OCI-LY3 (cell line): Measurements from ENCODE around the gene SPOCK1.

Source experiments
- H2AFZ ChIP-seq: fragments of 200-600, 300-600 bp; shearing (Covaris generic); 2 replicates; pipeline ENCODE4 v1.6.0; 2014; ENCODE audit warnings: antibody characterized with exemption, low read depth, low read length
- H3K27ac ChIP-seq: fragments of 200-600, 300-600 bp; sonication (generic); 2 replicates; pipeline ENCODE4 v1.5.1; 2014; ENCODE audit warnings: mild to moderate bottlenecking, low read length, moderate library complexity, mixed read lengths
- H3K27me3 ChIP-seq: fragments of 200-600, 300-600 bp; sonication (generic); 2 replicates; pipeline ENCODE4 v1.6.1; 2014; ENCODE audit warnings: low read depth, low read length, mixed read lengths
- H3K36me3 ChIP-seq: fragments of 200-600, 300-600 bp; sonication (generic); replicated peaks from 2 replicates; pipeline ENCODE3; 2014; ENCODE audit warnings: low read depth, low read length, mixed read lengths
- H3K4me1 ChIP-seq: fragments of 300-600, 200-600 bp; sonication (generic); 2 replicates; pipeline ENCODE4 v1.6.1; 2014; ENCODE audit warnings: low read length, mixed read lengths
- H3K4me2 ChIP-seq: fragments of 200-600, 300-600 bp; sonication (generic); 2 replicates; pipeline ENCODE4 v1.6.1; 2014; ENCODE audit warnings: low read length, mixed read lengths
- H3K4me3 ChIP-seq: fragments of 300-600, 200-600 bp; sonication (generic); 2 replicates; pipeline ENCODE4 v1.5.1; 2014; ENCODE audit warnings: antibody characterized with exemption, mild to moderate bottlenecking, low read length, moderate library complexity
- H3K79me2 ChIP-seq: fragments of 300-600, 200-600 bp; shearing (Covaris generic); 2 replicates; pipeline ENCODE4 v1.6.1; 2014; ENCODE audit warnings: mild to moderate bottlenecking, low read length, mixed read lengths
- H3K9ac ChIP-seq: fragments of 300-600, 200-600 bp; shearing (Covaris generic); 2 replicates; pipeline ENCODE4 v1.6.0; 2014; ENCODE audit warnings: mild to moderate bottlenecking, low read length, moderate library complexity
- H3K9me3 ChIP-seq: fragments of 200-600, 300-600 bp; shearing (Covaris generic); 2 replicates; pipeline ENCODE4 v1.6.1; 2014; ENCODE audit warnings: low read length, mixed read lengths; ENCODE audit not compliant: insufficient read depth
- H4K20me1 ChIP-seq: fragments of 200-600, 300-600 bp; sonication (generic); 2 replicates; pipeline ENCODE4 v1.6.1; 2016; ENCODE audit warnings: low read length, mixed read lengths; ENCODE audit not compliant: insufficient read depth
- CTCF ChIP-seq: fragments of 200-600, 300-600 bp; sonication (generic); IDR thresholded peaks from 2 replicates; pipeline ENCODE4 v1.5.1; 2014; ENCODE audit warnings: antibody characterized with exemption, low read length, low read depth
- EZH2phosphoT487 ChIP-seq: fragments of 200-600 bp; shearing (Covaris generic); IDR thresholded peaks from 2 replicates; pipeline ENCODE4 v1.6.1; 2018; ENCODE audit warnings: antibody characterized with exemption, mixed run types, low read depth

Gene SPOCK1

GRCh38 chr5:137022043-137022442 is 477.1 kb downstream of the SPOCK1 start:
- Histone ChIP-seq H3K9me3 (no peaks in the 10 kb centered on the region), H3K9ac (no peak overlapping the region), H3K36me3 (no peaks in the 10 kb centered on the region), H3K27me3 (no peaks in the 10 kb centered on the region), H3K4me1 (no peaks in the 10 kb centered on the region), H2AFZ (no peak overlapping the region), H3K4me3 (no peak overlapping the region), H3K79me2 (no peaks in the 10 kb centered on the region), H4K20me1 (no peaks in the 10 kb centered on the region), H3K27ac (no peak overlapping the region), H3K4me2 (no peak overlapping the region)
- TF ChIP-seq CTCF (no peak), EZH2phosphoT487 (no peak)

DNA sequence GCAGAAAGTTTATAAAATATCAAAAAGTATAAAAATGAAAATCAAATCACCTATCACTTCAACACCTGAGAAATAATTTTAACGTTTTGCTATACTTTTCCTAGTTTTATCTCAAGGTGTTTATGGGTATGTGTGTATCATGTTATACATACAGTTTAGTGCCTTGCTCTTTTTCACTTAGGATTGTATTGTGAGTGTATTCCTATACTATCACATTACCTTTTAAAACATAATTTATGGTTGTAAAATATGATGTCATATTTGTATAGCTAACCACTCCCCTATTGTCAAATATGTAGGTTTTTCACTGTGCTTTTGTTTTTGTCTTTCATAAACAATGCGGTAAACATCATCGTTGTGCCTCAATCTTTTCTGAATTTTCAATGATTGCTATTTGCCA is 479.9 kb downstream of the SPOCK1 start:
- no peaks in the 10 kb centered on the region for H3K27me3 ChIP-seq
- H3K4me2 ChIP-seq, result no peak overlapping the region
- H3K4me1 ChIP-seq, result no peaks in the 10 kb centered on the region
- no peaks in the 10 kb centered on the region for H4K20me1 ChIP-seq
- H3K9ac ChIP-seq, result no peak overlapping the region
- H2AFZ ChIP-seq, result no peak overlapping the region
- H3K9me3 ChIP-seq, result no peaks in the 10 kb centered on the region
- no peak overlapping the region for H3K4me3 ChIP-seq
- H3K79me2 ChIP-seq, result no peaks in the 10 kb centered on the region
- H3K36me3 ChIP-seq, result no peaks in the 10 kb centered on the region
- TF ChIP-seq CTCF (no peak), EZH2phosphoT487 (no peak)
- H3K27ac ChIP-seq, result no peak overlapping the region

- Histone ChIP-seq H3K79me2 (no peaks in the 10 kb centered on the region), H4K20me1 (no peaks in the 10 kb centered on the region), H3K27me3 (no peaks in the 10 kb centered on the region), H3K36me3 (no peaks in the 10 kb centered on the region), H3K4me2 (no peak overlapping the region), H3K4me1 (no peaks in the 10 kb centered on the region), H3K27ac (no peak overlapping the region), H3K9ac (no peak overlapping the region), H3K9me3 (no peaks in the 10 kb centered on the region), H3K4me3 (no peak overlapping the region), H2AFZ (no peak overlapping the region)
- TF ChIP-seq EZH2phosphoT487, result no peak
- no peak for TF ChIP-seq CTCF
Measured at GRCh38 chr5:137016783-137017324, 482.3 kb downstream of the SPOCK1 start.

DNA sequence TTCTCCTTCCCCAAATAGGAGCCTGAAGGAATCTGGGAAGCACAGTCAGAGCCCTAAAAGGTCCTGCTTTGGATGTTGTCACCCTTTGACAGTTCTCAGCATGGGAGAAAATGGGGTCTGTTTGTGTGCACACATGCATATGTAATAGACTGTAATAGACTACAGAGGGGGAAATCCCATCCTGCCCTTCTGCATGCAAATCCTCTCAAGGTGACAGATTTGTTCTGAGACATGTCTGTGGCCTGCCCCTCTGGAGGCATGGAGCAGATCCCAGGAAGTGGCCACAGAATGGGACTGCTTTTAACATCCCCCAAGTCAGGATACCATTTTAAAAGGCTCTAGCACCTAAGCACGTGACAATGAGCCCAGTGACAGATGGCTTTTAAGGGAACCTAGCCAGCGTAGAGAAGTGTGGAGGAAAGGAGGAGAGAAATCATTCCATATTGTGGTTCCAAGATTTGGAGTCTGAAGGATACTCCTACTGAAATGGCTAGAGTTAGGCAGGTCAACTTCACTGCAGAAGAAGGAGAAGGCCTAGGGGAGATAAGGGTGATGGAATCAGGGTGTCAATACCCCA is 483.5 kb downstream of the SPOCK1 start:
- Histone ChIP-seq H3K79me2 (no peaks in the 10 kb centered on the region), H3K4me3 (no peak overlapping the region), H3K4me1 (no peaks in the 10 kb centered on the region), H2AFZ (no peak overlapping the region), H3K9me3 (no peaks in the 10 kb centered on the region), H3K27me3 (no peaks in the 10 kb centered on the region), H3K27ac (no peak overlapping the region), H3K4me2 (no peak overlapping the region), H3K9ac (no peak overlapping the region), H3K36me3 (no peaks in the 10 kb centered on the region), H4K20me1 (no peaks in the 10 kb centered on the region)
- TF ChIP-seq EZH2phosphoT487 (no peak), CTCF (no peak)
